H1 (cell line): ENCODE measurements around the gene FAM131A. TPM values are rescaled to one million over a fixed set of nuclear protein-coding genes. Genes with fewer than 3 reads are reported as not detected.

Experiments
- CTCF ChIA-PET: fragments of 300-600 bp; sonication (Branson Sonifier 250); formaldehyde crosslinking; loops from one replicate; lab custom pipeline; 2021; ENCODE audit not compliant: partially characterized antibody; lab: Charles Lee
- POLR2A ChIA-PET: fragments of 300-600 bp; sonication (Branson Sonifier 250); formaldehyde crosslinking; loops from one replicate; lab custom pipeline; 2021; ENCODE audit warnings: inconsistent platforms; ENCODE audit not compliant: partially characterized antibody; lab: Charles Lee
- DNase-seq, 2 experiments: peaks; one replicate each; pipeline versions ENCODE4 v3.0.0 to v3.0.0-alpha.2; 2010 to 2022; ENCODE audit warnings: low spot score in 2 of 2, low read depth in 1 of 2, mixed read lengths in 1 of 2
- FAIRE-seq: peaks from 2 replicates; lab custom pipeline; 2011; peaks lifted over from hg19 to GRCh38; lab: Jason Lieb, UNC
- H2AFZ ChIP-seq: 2 replicates; pipeline ENCODE4 v1.8.1; 2012; ENCODE audit warnings: low read length, inconsistent platforms
- H2AK5ac ChIP-seq: 2 replicates; pipeline ENCODE4 v1.6.1; 2013; ENCODE audit warnings: low read depth, low read length
- H2BK120ac ChIP-seq: replicated peaks from 2 replicates; pipeline ENCODE3; 2013; ENCODE audit warnings: low read depth, low read length, inconsistent platforms
- H2BK12ac ChIP-seq: 2 replicates; pipeline ENCODE4 v1.6.1; 2013; ENCODE audit warnings: low read depth, low read length
- H2BK15ac ChIP-seq: 2 replicates; pipeline ENCODE4 v1.6.1; 2013; ENCODE audit warnings: low read length
- H2BK20ac ChIP-seq: 2 replicates; pipeline ENCODE4 v1.6.1; 2013; ENCODE audit warnings: low read length
- H2BK5ac ChIP-seq: 2 replicates; pipeline ENCODE4 v1.6.1; 2013; ENCODE audit warnings: low read depth, low read length
- H3K14ac ChIP-seq: 2 replicates; pipeline ENCODE4 v1.6.1; 2013; ENCODE audit warnings: inconsistent platforms; ENCODE audit not compliant: insufficient read length
- H3K18ac ChIP-seq: 2 replicates; pipeline ENCODE4 v1.6.1; 2013; ENCODE audit warnings: low read length; ENCODE audit errors: extremely low read depth
- H3K23ac ChIP-seq: 2 replicates; pipeline ENCODE4 v1.6.1; 2013; ENCODE audit warnings: inconsistent platforms; ENCODE audit not compliant: insufficient read length
- H3K23me2 ChIP-seq: 2 replicates; pipeline ENCODE4 v1.6.1; 2013; ENCODE audit warnings: low read depth, low read length
- H3K27ac ChIP-seq: 2 replicates; pipeline ENCODE4 v1.6.1; 2011; ENCODE audit warnings: low read depth, low read length, inconsistent platforms
- H3K27me3 ChIP-seq, 4 experiments: replicated peaks in 1 of 4; 1 replicate in 1 of 4; 2 replicates in 3 of 4; pipeline versions ENCODE4 v1.6.1 to v1.8.1; 2011 to 2013; ENCODE audit warnings: low read length in 3 of 4, mild to moderate bottlenecking in 3 of 4, inconsistent platforms in 2 of 4, mixed read lengths in 2 of 4, moderate library complexity in 1 of 4; ENCODE audit not compliant: control insufficient read depth in 3 of 4, insufficient read depth in 3 of 4; ENCODE audit errors: extremely low read depth in 1 of 4
- H3K36me3 ChIP-seq, 4 experiments: 2 replicates each; pipeline versions ENCODE4 v1.6.1 to v1.8.1; 2011 to 2013; ENCODE audit warnings: mild to moderate bottlenecking in 4 of 4, low read length in 3 of 4, moderate library complexity in 2 of 4, control low read depth in 1 of 4, inconsistent platforms in 1 of 4; ENCODE audit not compliant: insufficient read depth in 4 of 4, control insufficient read depth in 2 of 4
- H3K4ac ChIP-seq: replicated peaks from 2 replicates; pipeline ENCODE3; 2013; ENCODE audit warnings: low read length, low read depth, mixed read lengths, inconsistent platforms; ENCODE audit not compliant: insufficient read length
- H3K4me1 ChIP-seq, 4 experiments: replicated peaks in 1 of 4; 1 replicate in 1 of 4; 2 replicates in 3 of 4; pipeline versions ENCODE4 v1.6.1 to v1.8.1; 2011 to 2013; ENCODE audit warnings: low read length in 3 of 4, inconsistent platforms in 2 of 4, mixed read lengths in 1 of 4; ENCODE audit not compliant: insufficient read depth in 4 of 4, control insufficient read depth in 3 of 4
- H3K4me2 ChIP-seq, 2 experiments: 2 replicates each; pipeline versions ENCODE4 v1.6.1 to v1.8.1; 2011 to 2013; ENCODE audit warnings: low read depth in 2 of 2, low read length in 2 of 2, control low read depth in 1 of 2, inconsistent platforms in 1 of 2, mild to moderate bottlenecking in 1 of 2; ENCODE audit not compliant: insufficient read depth in 1 of 2
- H3K4me3 ChIP-seq, 4 experiments: fragments of 200-600, 300-600 bp in 1 of 4; sonication (generic), shearing (Covaris generic), sonication (Bioruptor Twin) in 1 of 4; 2 replicates each; pipeline versions ENCODE4 v1.5.1 to v1.8.1; 2011 to 2016; ENCODE audit warnings: low read length in 4 of 4, low read depth in 3 of 4, control low read depth in 2 of 4, inconsistent platforms in 2 of 4, mild to moderate bottlenecking in 2 of 4, mixed read lengths in 1 of 4, moderate library complexity in 1 of 4; ENCODE audit not compliant: insufficient read depth in 2 of 4; ENCODE audit errors: extremely low read depth in 1 of 4
- H3K56ac ChIP-seq: replicated peaks from 2 replicates; pipeline ENCODE3; 2013; ENCODE audit warnings: low read depth, mild to moderate bottlenecking, mixed read lengths, low read length, inconsistent platforms; ENCODE audit not compliant: insufficient read length
- H3K79me1 ChIP-seq: 2 replicates; pipeline ENCODE4 v1.6.1; 2013; ENCODE audit warnings: low read depth, low read length, control low read depth
- H3K79me2 ChIP-seq, 2 experiments: 2 replicates each; pipeline versions ENCODE4 v1.6.1 to v1.8.1; 2012 to 2013; ENCODE audit warnings: low read length in 2 of 2, mild to moderate bottlenecking in 2 of 2, inconsistent platforms in 1 of 2; ENCODE audit not compliant: insufficient read depth in 2 of 2, control insufficient read depth in 1 of 2
- H3K9ac ChIP-seq, 4 experiments: replicated peaks in 1 of 4; 1 replicate in 1 of 4; 2 replicates in 3 of 4; pipeline versions ENCODE4 v1.6.1 to v1.8.1; 2011 to 2013; ENCODE audit warnings: low read depth in 3 of 4, low read length in 3 of 4, control low read depth in 2 of 4, mild to moderate bottlenecking in 2 of 4, moderate library complexity in 2 of 4, inconsistent platforms in 1 of 4; ENCODE audit errors: extremely low read depth in 1 of 4
- H3K9me3 ChIP-seq, 2 experiments: 2 replicates each; pipeline versions ENCODE4 v1.6.1 to v1.8.1; 2012 to 2013; ENCODE audit warnings: mild to moderate bottlenecking in 2 of 2, moderate library complexity in 2 of 2, control low read depth in 1 of 2, inconsistent platforms in 1 of 2, low read depth in 1 of 2, low read length in 1 of 2, mixed read lengths in 1 of 2; ENCODE audit not compliant: insufficient read depth in 2 of 2
- H4K20me1 ChIP-seq, 2 experiments: replicated peaks in 1 of 2; 2 replicates each; pipeline versions ENCODE3 to v1.8.1; 2011 to 2013; ENCODE audit warnings: inconsistent platforms in 2 of 2, low read length in 2 of 2, mild to moderate bottlenecking in 1 of 2; ENCODE audit not compliant: insufficient read depth in 2 of 2, control insufficient read depth in 1 of 2
- H4K5ac ChIP-seq: 2 replicates; pipeline ENCODE4 v1.6.1; 2013; ENCODE audit warnings: low read length, low read depth, mixed read lengths, inconsistent platforms; ENCODE audit not compliant: insufficient read length
- H4K8ac ChIP-seq: 2 replicates; pipeline ENCODE4 v1.8.0; 2013; ENCODE audit warnings: mild to moderate bottlenecking, moderate library complexity, low read length, inconsistent platforms; ENCODE audit not compliant: insufficient read depth; ENCODE audit errors: extremely low read depth
- H4K91ac ChIP-seq: replicated peaks from 2 replicates; pipeline ENCODE3; 2013; ENCODE audit warnings: low read length, mixed read lengths, inconsistent platforms; ENCODE audit not compliant: insufficient read length
- ASH2L ChIP-seq: fragments of 200-600, 300-600 bp; sonication (generic); IDR thresholded peaks from one replicate; pipeline ENCODE4 v1.7.1; 2017; ENCODE audit warnings: low read length
- SAP30 ChIP-seq: fragments of 300-600 bp; sonication (generic); IDR thresholded peaks from 2 replicates; pipeline ENCODE4 v1.7.1; 2012; ENCODE audit warnings: low read length, moderate library complexity, mild to moderate bottlenecking, inconsistent platforms; ENCODE audit not compliant: insufficient read depth, insufficient replicate concordance
- SUZ12 ChIP-seq: fragments of 200-600 bp; sonication (generic); IDR thresholded peaks from 2 replicates; pipeline ENCODE4 v1.6.1; 2012; ENCODE audit warnings: mild to moderate bottlenecking, inconsistent platforms, low read length, moderate library complexity, mixed read lengths
- YY1 ChIP-seq: IDR thresholded peaks from 2 replicates; pipeline ENCODE4 v1.6.1; 2011; ENCODE audit warnings: low read depth, mild to moderate bottlenecking, low read length
- WGBS, 2 experiments: shearing (Covaris generic) in 1 of 2; methylation state at CpG; one replicate each; pipeline versions ENCODE4 v1.1.6 to v1.1.7; 2013 to 2015; ENCODE audit warnings: low lambda C conversion rate in 2 of 2, mixed read lengths in 2 of 2, inconsistent platforms in 1 of 2, low coverage in 1 of 2, missing lambda C conversion rate in 1 of 2; ENCODE audit not compliant: insufficient replicate concordance in 2 of 2, insufficient coverage in 1 of 2, insufficient read length in 1 of 2; ENCODE audit errors: extremely low coverage in 1 of 2, missing lambda C conversion rate in 1 of 2; 5-methylcytosine and 5-hydroxymethylcytosine counted together
- polyA plus RNA-seq, 7 experiments: library from polyadenylated mRNA; depleted of rRNA in 3 of 7; stranded (reverse) in 5 of 7; unstranded in 2 of 7; fragments of >200 nt in 5 of 7; fragments of 200-250 nt in 2 of 7; gene quantifications; 1 replicate in 5 of 7; 2 replicates in 1 of 7; 4 replicates in 1 of 7; pipeline versions ENCODE4 v1.2.1 to v1.2.3, GENCODE V29; 2011 to 2013; ENCODE audit warnings: missing spikeins in 2 of 7, mixed read lengths in 2 of 7
- total RNA-seq: library from RNA; stranded (reverse); fragmentation: NEBNext Ultra II Directional; extraction: Animal tissue kit (Norgen Biotek cat#: 25700); gene quantifications from 2 replicates; pipeline ENCODE4 v1.2.1, GENCODE V29; 2021

Gene FAM131A
- total and polyA plus RNA-seq, 2 of the 8 experiments (the other 6 are each of a cell fraction or from before 2014, with no cell fraction given): 16.0 to 21.9 TPM

DNA sequence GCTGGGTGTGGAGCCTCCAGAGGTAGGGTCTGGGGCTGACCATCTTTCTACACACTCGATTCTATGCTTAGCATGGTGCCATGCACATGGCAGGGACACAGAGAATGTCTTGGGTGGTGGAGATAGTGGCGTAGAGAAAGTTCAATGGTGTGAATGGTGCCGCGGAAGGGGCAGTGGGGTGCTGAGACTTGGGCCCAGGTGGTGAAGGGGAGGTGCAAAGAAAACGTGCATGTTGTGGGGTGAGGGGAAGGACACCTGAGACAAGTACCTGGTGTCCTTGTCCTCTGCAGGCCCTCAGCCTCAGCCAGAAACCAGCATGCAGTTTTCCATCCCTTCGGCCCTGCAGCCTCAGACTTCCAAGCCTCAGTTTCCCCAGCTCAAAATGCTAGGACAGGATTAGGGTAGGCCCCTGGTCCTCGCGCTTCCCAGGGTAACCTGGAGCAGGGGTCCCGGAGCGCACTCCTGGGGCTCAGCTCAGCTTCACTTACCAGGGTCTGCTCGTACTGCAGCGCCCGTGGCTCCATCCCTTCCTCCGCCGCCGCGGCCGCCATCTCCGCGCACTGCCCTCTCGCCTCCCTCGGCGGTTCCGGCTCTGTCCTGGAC, 23.6 kb downstream of the FAM131A start:
- peak overlapping the region; percentile 94 to 98 for H3K4me2 ChIP-seq
- 14% methylated on average over 19 of the region's 24 CpGs; no CpG with 5 or more reads in 1 of the 2 experiments for WGBS, 2 experiments
- H3K9ac ChIP-seq: peak overlapping the region; percentile 35 to 92 (median 52)
- H3K23ac ChIP-seq: no peak overlapping the region
- H3K27me3 ChIP-seq: peaks cover 0 to 8% (median 3%) of the 10 kb centered on the region in 4 experiments; a peak in 3 of 7 replicates
- POLR2A ChIA-PET: interaction anchor here (0.6 to 5.2 kb wide), 17 partner anchors 9 to 375 kb away, joined by 3 to 32 read pairs (median 5); partner anchors contain the start of gene FAM131A
- peak overlapping the region; percentile 31 for H4K5ac ChIP-seq
- H4K20me1 ChIP-seq: peaks cover 6 to 11% of the 10 kb centered on the region in 2 experiments
- H3K36me3 ChIP-seq: peaks cover 7 to 28% (median 17%) of the 10 kb centered on the region in 4 experiments; a peak in 5 of 8 replicates
- H2BK12ac ChIP-seq: peak overlapping the region; percentile 75; the same call in 1 of the 2 replicates
- no peak overlapping the region for H3K14ac ChIP-seq
- FAIRE-seq: no peak
- peaks cover 0 to 15% of the 10 kb centered on the region in 2 experiments; a peak in 2 of 4 replicates for H3K79me2 ChIP-seq
- H3K4ac ChIP-seq: peak overlapping the region; percentile 6
- peak overlapping the region; percentile 76 for H4K91ac ChIP-seq
- H3K79me1 ChIP-seq: 0 out of 2 replicates have a peak, but pooled peaks cover 3% of the 10 kb centered on the region
- peak overlapping the region; percentile 37; the same call in 1 of the 2 replicates for H2AFZ ChIP-seq
- H3K4me1 ChIP-seq: peaks cover 3 to 18% (median 12%) of the 10 kb centered on the region in 4 experiments
- no peak for DNase-seq
- CTCF ChIA-PET: interaction anchor here (0.7 to 7.1 kb wide), 9 partner anchors 8 to 466 kb away, joined by 3 to 47 read pairs (median 3); partner anchors contain the start of gene FAM131A
- H2BK120ac ChIP-seq: peak overlapping the region; percentile 7
- no peak overlapping the region for H3K27ac ChIP-seq
- peak overlapping the region; percentile 67 for H3K56ac ChIP-seq
- no peaks in the 10 kb centered on the region for H3K9me3 ChIP-seq
- TF ChIP-seq SAP30 (no peak), ASH2L (peak; percentile 26), YY1 (peak; percentile 42; the same call in 1 of the 2 replicates), SUZ12 (0 out of 2 replicates have a peak, but pooled peaks have one; percentile 16)
- no peak overlapping the region for H2BK5ac ChIP-seq
- no peak overlapping the region for H2BK15ac ChIP-seq
- H3K18ac ChIP-seq: peak overlapping the region; percentile 78
- no peak overlapping the region for H2BK20ac ChIP-seq
- H4K8ac ChIP-seq: peak overlapping the region; percentile 75; the same call in 1 of the 2 replicates
- H2AK5ac ChIP-seq: no peak overlapping the region
- peaks cover 22% of the 10 kb centered on the region for H3K23me2 ChIP-seq
- peak overlapping the region; percentile 77 to 88 (median 80) for H3K4me3 ChIP-seq
